H9 (cell line): Measurements from ENCODE around the gene FXYD2. TPM values are rescaled to one million over a fixed set of nuclear protein-coding genes. Genes with fewer than 3 reads are reported as not detected.

Experiments used
- DNase-seq: peaks from one replicate; pipeline ENCODE4 v3.0.0-alpha.2; 2017
- H2AFZ ChIP-seq: one replicate; pipeline ENCODE4 v1.6.1; 2013; ENCODE audit warnings: mild to moderate bottlenecking, low read length, control low read depth, moderate library complexity
- H2AK5ac ChIP-seq: 2 replicates; pipeline ENCODE4 v1.6.1; 2013; ENCODE audit warnings: low read length, control low read depth, mixed read lengths; ENCODE audit not compliant: insufficient read length
- H2BK120ac ChIP-seq: one replicate; pipeline ENCODE4 v1.6.1; 2013; ENCODE audit warnings: low read depth, mild to moderate bottlenecking, low read length, control low read depth, inconsistent platforms; ENCODE audit not compliant: poor library complexity, severe bottlenecking
- H2BK12ac ChIP-seq: 2 replicates; pipeline ENCODE4 v1.6.1; 2013; ENCODE audit warnings: low read length, control low read depth, mixed read lengths, low read depth; ENCODE audit not compliant: insufficient read length
- H2BK15ac ChIP-seq: 2 replicates; pipeline ENCODE4 v1.6.1; 2013; ENCODE audit warnings: low read depth, low read length, control low read depth
- H2BK20ac ChIP-seq: one replicate; pipeline ENCODE4 v1.6.1; 2013; ENCODE audit warnings: low read depth, mild to moderate bottlenecking, low read length, control low read depth, inconsistent platforms; ENCODE audit not compliant: poor library complexity, severe bottlenecking
- H2BK5ac ChIP-seq: 2 replicates; pipeline ENCODE4 v1.6.1; 2013; ENCODE audit warnings: low read length, control low read depth, mixed read lengths; ENCODE audit not compliant: insufficient read length
- H3K14ac ChIP-seq: 2 replicates; pipeline ENCODE4 v1.6.1; 2013; ENCODE audit warnings: low read length, control low read depth; ENCODE audit not compliant: insufficient read depth
- H3K18ac ChIP-seq: 2 replicates; pipeline ENCODE4 v1.6.1; 2013; ENCODE audit warnings: low read depth, mild to moderate bottlenecking, mixed read lengths, low read length, control low read depth; ENCODE audit not compliant: insufficient read length
- H3K23ac ChIP-seq: 2 replicates; pipeline ENCODE4 v1.6.1; 2013; ENCODE audit warnings: low read length, control low read depth, mixed read lengths, low read depth; ENCODE audit not compliant: insufficient read length
- H3K23me2 ChIP-seq: 2 replicates; pipeline ENCODE4 v1.6.1; 2013; ENCODE audit warnings: low read depth, mild to moderate bottlenecking, mixed read lengths, low read length, control low read depth; ENCODE audit not compliant: insufficient read length, poor library complexity, severe bottlenecking
- H3K27ac ChIP-seq: 2 replicates; pipeline ENCODE4 v1.5.1; 2013; ENCODE audit warnings: low read length, control low read depth, mixed read lengths, low read depth; ENCODE audit not compliant: insufficient read length
- H3K27me3 ChIP-seq: 2 replicates; pipeline ENCODE4 v1.6.1; 2013; ENCODE audit warnings: low read length, control low read depth, inconsistent platforms; ENCODE audit not compliant: insufficient read depth
- H3K4ac ChIP-seq: 2 replicates; pipeline ENCODE4 v1.6.1; 2013; ENCODE audit warnings: low read depth, mild to moderate bottlenecking, control low read depth, inconsistent platforms, low read length, moderate library complexity
- H3K4me1 ChIP-seq: 2 replicates; pipeline ENCODE4 v1.6.1; 2013; ENCODE audit warnings: low read length, control low read depth, inconsistent platforms; ENCODE audit not compliant: insufficient read depth
- H3K4me2 ChIP-seq: 2 replicates; pipeline ENCODE4 v1.6.1; 2013; ENCODE audit warnings: low read length, control low read depth, mixed read lengths; ENCODE audit not compliant: insufficient read length, insufficient read depth
- H3K56ac ChIP-seq: 2 replicates; pipeline ENCODE4 v1.6.1; 2013; ENCODE audit warnings: low read depth, mild to moderate bottlenecking, mixed read lengths, low read length, control low read depth; ENCODE audit not compliant: insufficient read length
- H3K79me1 ChIP-seq: 2 replicates; pipeline ENCODE4 v1.6.1; 2013; ENCODE audit warnings: low read depth, mild to moderate bottlenecking, moderate library complexity, low read length, control low read depth, inconsistent platforms; ENCODE audit not compliant: insufficient read depth, poor library complexity, severe bottlenecking
- H3K79me2 ChIP-seq: 2 replicates; pipeline ENCODE4 v1.6.1; 2013; ENCODE audit warnings: low read length, control low read depth, inconsistent platforms; ENCODE audit not compliant: insufficient read depth
- H3K9ac ChIP-seq: 2 replicates; pipeline ENCODE4 v1.6.1; 2013; ENCODE audit warnings: low read length, control low read depth, mixed read lengths; ENCODE audit not compliant: insufficient read length; ENCODE audit errors: extremely low read depth
- H3K9me3 ChIP-seq: one replicate; pipeline ENCODE4 v1.6.1; 2013; ENCODE audit warnings: low read depth, low read length, inconsistent platforms; ENCODE audit not compliant: control insufficient read depth
- H3T11ph ChIP-seq: one replicate; pipeline ENCODE4 v1.6.1; 2013; ENCODE audit warnings: mild to moderate bottlenecking, low read length, control low read depth, inconsistent platforms
- H4K20me1 ChIP-seq: one replicate; pipeline ENCODE4 v1.6.1; 2013; ENCODE audit not compliant: control insufficient read depth, insufficient read length, insufficient read depth
- H4K5ac ChIP-seq: 2 replicates; pipeline ENCODE4 v1.6.1; 2013; ENCODE audit warnings: low read depth, mild to moderate bottlenecking, mixed read lengths, low read length, control low read depth; ENCODE audit not compliant: insufficient read length
- H4K8ac ChIP-seq: replicated peaks from 2 replicates; pipeline ENCODE4 v1.6.1; 2013; ENCODE audit warnings: low read length, control low read depth, mixed read lengths, low read depth; ENCODE audit not compliant: insufficient read length
- H4K91ac ChIP-seq: 2 replicates; pipeline ENCODE4 v1.6.1; 2013; ENCODE audit warnings: low read depth, mild to moderate bottlenecking, moderate library complexity, mixed read lengths, low read length, control low read depth; ENCODE audit not compliant: insufficient read length
- H3K27ac Mint-ChIP-seq, 3 experiments: 2 replicates in 2 of 3; 3 replicates in 1 of 3; pipeline ENCODE4 v1.8.0; 2020 to 2021; ENCODE audit warnings: mixed read lengths in 3 of 3, mild to moderate bottlenecking in 1 of 3, moderate library complexity in 1 of 3
- H3K27me3 Mint-ChIP-seq: 2 replicates; pipeline ENCODE4 v1.8.0; 2021; ENCODE audit warnings: low read depth, mild to moderate bottlenecking, moderate library complexity, mixed read lengths
- H3K36me3 Mint-ChIP-seq, 3 experiments: 2 replicates in 2 of 3; 3 replicates in 1 of 3; pipeline ENCODE4 v1.8.0; 2020 to 2021; ENCODE audit warnings: low read depth in 3 of 3, mixed read lengths in 3 of 3; ENCODE audit not compliant: insufficient read depth in 1 of 3
- H3K4me1 Mint-ChIP-seq, 2 experiments: 2 replicates each; pipeline ENCODE4 v1.8.0; 2020; ENCODE audit warnings: mixed read lengths in 2 of 2
- H3K4me3 Mint-ChIP-seq, 2 experiments: 2 replicates in 1 of 2; 3 replicates in 1 of 2; pipeline ENCODE4 v1.8.0; 2020 to 2021; ENCODE audit warnings: mild to moderate bottlenecking in 2 of 2, mixed read lengths in 2 of 2, moderate library complexity in 1 of 2
- H3K9me3 Mint-ChIP-seq, 2 experiments: 2 replicates in 1 of 2; 3 replicates in 1 of 2; pipeline ENCODE4 v1.8.0; 2020; ENCODE audit warnings: mild to moderate bottlenecking in 2 of 2, mixed read lengths in 2 of 2, moderate library complexity in 1 of 2
- CTCF ChIP-seq: fragments of 200-600 bp; sonication (generic); conservative IDR thresholded peaks from 3 replicates; pipeline ENCODE4 v1.8.0; 2021; ENCODE audit warnings: antibody characterized with exemption, mild to moderate bottlenecking
- WGBS: extraction: QIAGEN DNeasy Blood & Tissue Kit; methylation state at CpG from one replicate; pipeline ENCODE4 v1.1.7; 2013; ENCODE audit warnings: missing lambda C conversion rate, low lambda C conversion rate, mixed read lengths; ENCODE audit not compliant: insufficient read length; ENCODE audit errors: extremely low coverage; 5-methylcytosine and 5-hydroxymethylcytosine counted together
- total RNA-seq: library from RNA; stranded (reverse); gene quantifications from 2 replicates; pipeline ENCODE4 v1.2.1, GENCODE V29; 2021

Gene FXYD2
- total RNA-seq, 1 experiment from 2014 or later, result 0.79 TPM

- H3K4me3 Mint-ChIP-seq, result no peak overlapping the region
- H3K27me3 Mint-ChIP-seq, result peaks cover 68% of the 10 kb centered on the region
- whole genome bisulfite sequencing, result no CpG with 5 or more reads among the region's 5 CpGs
Measured at GRCh38 chr11:117799634-117800033, 24.9 kb downstream of the FXYD2 start.

More at GRCh38 chr11:117799634-117800033, 24.9 kb downstream of the FXYD2 start:
- Histone ChIP-seq H3K4ac (no peak overlapping the region), H3K4me1 (no peaks in the 10 kb centered on the region), H3K14ac (no peak overlapping the region), H2BK120ac (no peak overlapping the region), H3K23me2 (peaks cover 21% of the 10 kb centered on the region), H3K27me3 (peaks cover 27% of the 10 kb centered on the region), H2AFZ (no peak overlapping the region), H3T11ph (no peak overlapping the region), H2BK5ac (no peak overlapping the region), H4K5ac (no peak overlapping the region), H3K79me1 (no peaks in the 10 kb centered on the region), H4K91ac (no peak overlapping the region), H4K20me1 (no peaks in the 10 kb centered on the region), H3K23ac (no peak overlapping the region), H2BK20ac (no peak overlapping the region), H3K9ac (no peak overlapping the region), H3K18ac (no peak overlapping the region), H2BK12ac (no peak overlapping the region), H3K27ac (no peak overlapping the region), H4K8ac (no peak overlapping the region), H2AK5ac (no peak overlapping the region), H2BK15ac (no peak overlapping the region), H3K9me3 (no peaks in the 10 kb centered on the region), H3K56ac (no peak overlapping the region), H3K79me2 (no peaks in the 10 kb centered on the region), H3K4me2 (no peak overlapping the region)
- no peaks in the 10 kb centered on the region for H3K36me3 Mint-ChIP-seq
- no peak for TF ChIP-seq CTCF
- H3K9me3 Mint-ChIP-seq, result no peaks in the 10 kb centered on the region
- H3K4me1 Mint-ChIP-seq, result peaks cover 12 to 22% of the 10 kb centered on the region in 2 experiments
- H3K27ac Mint-ChIP-seq, result no peak overlapping the region
- DNase-seq, result no peak
